Measurements from ENCODE around the gene CLDN2. TPM values are rescaled to one million over a fixed set of nuclear protein-coding genes. Genes with fewer than 3 reads are reported as not detected.

CLDN2 gene
- total and polyA plus RNA-seq, 11 donors: not detected

- no peak overlapping the region for H3K4me3 ChIP-seq
- no peaks in the 10 kb centered on the region for H3K9me3 ChIP-seq
- no peak overlapping the region for H3K27ac ChIP-seq
- ATAC-seq (no peak), DNase-seq (no peak)
- H3K4me1 ChIP-seq: no peaks in the 10 kb centered on the region
- peaks cover 0 to 20% (median 0%) of the 10 kb centered on the region in 9 donors for H3K36me3 ChIP-seq
- intact Hi-C loops (cut with DNase I): no loop called here
- H3K27me3 ChIP-seq: no peaks in the 10 kb centered on the region
- TF ChIP-seq, protein P1, sequence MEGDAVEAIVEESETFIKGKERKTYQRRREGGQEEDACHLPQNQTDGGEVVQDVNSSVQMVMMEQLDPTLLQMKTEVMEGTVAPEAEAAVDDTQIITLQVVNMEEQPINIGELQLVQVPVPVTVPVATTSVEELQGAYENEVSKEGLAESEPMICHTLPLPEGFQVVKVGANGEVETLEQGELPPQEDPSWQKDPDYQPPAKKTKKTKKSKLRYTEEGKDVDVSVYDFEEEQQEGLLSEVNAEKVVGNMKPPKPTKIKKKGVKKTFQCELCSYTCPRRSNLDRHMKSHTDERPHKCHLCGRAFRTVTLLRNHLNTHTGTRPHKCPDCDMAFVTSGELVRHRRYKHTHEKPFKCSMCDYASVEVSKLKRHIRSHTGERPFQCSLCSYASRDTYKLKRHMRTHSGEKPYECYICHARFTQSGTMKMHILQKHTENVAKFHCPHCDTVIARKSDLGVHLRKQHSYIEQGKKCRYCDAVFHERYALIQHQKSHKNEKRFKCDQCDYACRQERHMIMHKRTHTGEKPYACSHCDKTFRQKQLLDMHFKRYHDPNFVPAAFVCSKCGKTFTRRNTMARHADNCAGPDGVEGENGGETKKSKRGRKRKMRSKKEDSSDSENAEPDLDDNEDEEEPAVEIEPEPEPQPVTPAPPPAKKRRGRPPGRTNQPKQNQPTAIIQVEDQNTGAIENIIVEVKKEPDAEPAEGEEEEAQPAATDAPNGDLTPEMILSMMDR (IDR thresholded peaks at IDR 0.05): no peak
- no peak for TF ChIP-seq POLR2A (IDR thresholded peaks at IDR 0.05)
Measured at GRCh38 chrX:106972896-106973295, 52.7 kb downstream of the CLDN2 start.

DNA sequence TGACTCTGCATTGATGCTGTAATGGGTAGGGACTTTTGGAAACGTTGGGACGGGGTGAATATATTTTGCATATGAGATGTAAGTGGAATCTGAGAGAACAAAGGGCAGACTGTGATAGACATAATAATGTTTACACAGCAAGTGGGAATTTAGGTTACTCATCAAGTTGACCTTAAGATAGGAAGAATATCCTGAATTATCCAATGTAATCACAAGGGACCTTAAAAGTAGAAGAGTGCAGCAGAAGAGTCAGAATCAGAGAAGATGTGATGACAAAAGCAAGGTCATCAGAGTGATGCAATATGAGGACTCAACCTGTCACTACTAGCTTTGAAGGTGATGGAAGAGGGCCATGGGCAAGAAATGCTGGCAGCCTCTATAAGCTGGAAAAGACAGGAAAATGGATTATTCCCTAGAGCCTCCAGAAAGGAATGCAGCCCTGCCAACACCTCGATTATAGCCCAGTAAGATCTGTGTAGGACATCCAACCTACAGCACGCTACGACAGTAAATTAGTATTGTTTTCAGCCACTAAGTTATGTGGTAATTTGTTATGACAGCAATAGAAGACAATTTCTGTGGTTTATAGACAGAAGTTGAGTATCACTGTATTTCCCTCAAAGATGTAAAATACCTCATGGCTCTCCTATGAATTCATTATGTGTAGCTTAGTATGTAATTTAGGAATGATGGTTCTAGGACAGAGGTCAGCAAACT is 53.4 kb downstream of the CLDN2 start:
- intact Hi-C loops (cut with DNase I): no loop called here
- Histone ChIP-seq H3K36me3 (peaks cover 0 to 20% (median 0%) of the 10 kb centered on the region in 9 donors), H3K27me3 (no peaks in the 10 kb centered on the region), H3K4me1 (no peaks in the 10 kb centered on the region), H3K27ac (no peak overlapping the region), H3K9me3 (no peaks in the 10 kb centered on the region), H3K4me3 (no peak overlapping the region)
- TF ChIP-seq, protein P1 (IDR thresholded peaks at IDR 0.05): no peak
- TF ChIP-seq POLR2A (IDR thresholded peaks at IDR 0.05): no peak
- DNase-seq (no peak), ATAC-seq (no peak)
- WGBS, 4 donors: 64 to 81% (median 73%) methylated on average over 5 of the region's 5 CpGs

DNA sequence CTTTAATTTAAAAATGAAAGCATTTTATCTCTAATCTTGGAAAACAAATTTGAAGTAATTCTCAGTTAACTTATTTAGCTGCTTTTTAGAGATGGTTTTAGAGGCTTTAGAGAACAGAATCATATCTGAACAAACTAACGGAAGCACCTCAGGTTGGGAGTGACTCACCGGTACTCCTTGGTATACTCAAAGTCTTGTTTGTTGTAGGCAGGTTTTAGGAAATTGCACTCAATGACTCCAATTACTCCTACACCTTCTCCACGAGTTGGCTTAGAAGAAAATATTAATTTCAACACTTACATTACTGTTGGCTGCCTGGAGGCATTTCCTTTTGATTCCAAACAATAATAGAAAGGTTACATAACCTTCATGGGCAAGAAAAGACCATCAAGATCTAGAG is 56.2 kb downstream of the CLDN2 start:
- intact Hi-C loops (cut with DNase I): no loop called here
- WGBS, 4 donors: 62 to 85% (median 76%) methylated on average over 3 of the region's 3 CpGs
- Histone ChIP-seq H3K27ac (no peak overlapping the region), H3K4me3 (no peak overlapping the region), H3K4me1 (no peaks in the 10 kb centered on the region), H3K36me3 (peaks cover 0 to 36% (median 0%) of the 10 kb centered on the region in 9 donors), H3K9me3 (no peaks in the 10 kb centered on the region), H3K27me3 (peaks cover 0 to 9% (median 0%) of the 10 kb centered on the region in 9 donors)
- TF ChIP-seq, protein P1 (IDR thresholded peaks at IDR 0.05): no peak
- TF ChIP-seq POLR2A (IDR thresholded peaks at IDR 0.05): no peak
- no peak for DNase-seq
- no peak for ATAC-seq

Other genes with a start within 250 kb of the CLDN2 start
- gene RNF128, start 193.7 kb upstream of the CLDN2 start, total RNA-seq: under 1 TPM in 7 of 9 donors, not detected in 2; 0.14 to 0.42 (median 0.30) TPM
- under 1 TPM; 0.06 to 0.15 TPM for gene RNF128, start 193.7 kb upstream of the CLDN2 start, polyA plus RNA-seq
- gene TBC1D8B, start 117.7 kb upstream of the CLDN2 start, total RNA-seq: 1 to 10 TPM; 1.5 to 5.0 (median 2.2) TPM
- 1 to 10 TPM in 1 of 2 donors, under 1 TPM in 1; 0.72 to 2.0 TPM for gene TBC1D8B, start 117.7 kb upstream of the CLDN2 start, polyA plus RNA-seq
- gene RIPPLY1, start 17.1 kb upstream of the CLDN2 start, total RNA-seq: not detected
- gene RIPPLY1, start 17.1 kb upstream of the CLDN2 start, polyA plus RNA-seq: under 1 TPM in 1 of 2 donors, not detected in 1; 0.10 TPM
- gene MORC4, start 79.8 kb downstream of the CLDN2 start, total RNA-seq: 1 to 10 TPM; 1.7 to 6.5 (median 2.8) TPM
- gene MORC4, start 79.8 kb downstream of the CLDN2 start, polyA plus RNA-seq: 1 to 10 TPM; 1.0 to 4.0 TPM
- gene RBM41, start 198.4 kb downstream of the CLDN2 start, total RNA-seq: 10 to 100 TPM in 8 of 9 donors, 1 to 10 TPM in 1; 8.3 to 17.7 (median 13.1) TPM
- 1 to 10 TPM; 3.6 to 5.9 TPM for gene RBM41, start 198.4 kb downstream of the CLDN2 start, polyA plus RNA-seq